HuH-7 (cell line): ENCODE results near the gene B9D2.
"Not testable (repeated sequence)": the region's sequence is repeated elsewhere in the genome, so short reads cannot be mapped to it uniquely, and the experiment has no call there.

Source experiments
- DNase-seq: peaks from one replicate; pipeline ENCODE4 v3.0.0; 2011; ENCODE audit warnings: low spot score

Gene B9D2

GRCh38 chr19:41386442-41386841, 22.5 kb upstream of the B9D2 start:
- DNase-seq: no peak

GRCh38 chr19:41384351-41384750, 20.4 kb upstream of the B9D2 start:
- DNase-seq: no peak

- DNase-seq: not testable (repeated sequence)
These were observed 17.6 kb upstream of the B9D2 start for GRCh38 chr19:41381536-41381935.

- no peak for DNase-seq
These were observed 14.2 kb upstream of the B9D2 start for GRCh38 chr19:41377977-41378709.

- no peak for DNase-seq
These were observed 13.0 kb upstream of the B9D2 start for GRCh38 chr19:41376998-41377365.

GRCh38 chr19:41376241-41376997, 12.5 kb upstream of the B9D2 start, which contains the start of gene TMEM91:
Gene TMEM91 (plus strand): TSS chr19:41376533. CDS start chr19:41378310, 1,777 bp downstream.
- peak; percentile 54 for DNase-seq

- no peak for DNase-seq
These were observed 10.0 kb upstream of the B9D2 start for GRCh38 chr19:41373993-41374392.

- DNase-seq: no peak
These were observed 8.6 kb upstream of the B9D2 start for GRCh38 chr19:41372501-41372900.

GRCh38 chr19:41371541-41371940, 7.6 kb upstream of the B9D2 start:
- DNase-seq: no peak

GRCh38 chr19:41371119-41371518, 7.2 kb upstream of the B9D2 start:
- not testable (repeated sequence) for DNase-seq

GRCh38 chr19:41369769-41370168, 5.8 kb upstream of the B9D2 start:
- DNase-seq: no peak

- DNase-seq: no peak
These were observed 3.9 kb upstream of the B9D2 start for GRCh38 chr19:41367848-41368301.

- no peak for DNase-seq
These were observed 2.1 kb upstream of the B9D2 start for GRCh38 chr19:41366089-41366488.

- no peak for DNase-seq
These were observed 809 bp upstream of the B9D2 start for GRCh38 chr19:41364524-41365391.

- DNase-seq: no peak
These were observed 587 bp downstream of the B9D2 start for GRCh38 chr19:41363371-41363752.

GRCh38 chr19:41362143-41362847, 1.7 kb downstream of the B9D2 start:
- DNase-seq: no peak

GRCh38 chr19:41359741-41360140, 4.2 kb downstream of the B9D2 start:
- no peak for DNase-seq

GRCh38 chr19:41357746-41358145, 6.2 kb downstream of the B9D2 start:
- no peak for DNase-seq

- no peak for DNase-seq
These were observed 6.8 kb downstream of the B9D2 start for GRCh38 chr19:41356984-41357739.

GRCh38 chr19:41355802-41356201, 8.1 kb downstream of the B9D2 start:
- no peak for DNase-seq

GRCh38 chr19:41355035-41355434, 8.9 kb downstream of the B9D2 start:
- DNase-seq: no peak
